PC-3 (cell line): Measurements from ENCODE around the gene KCNJ6. TPM values are rescaled to one million over a fixed set of nuclear protein-coding genes. Genes with fewer than 3 reads are reported as not detected.

Source experiments
- ATAC-seq: fragments of 200-7000 bp; cut with Tn5 transposase; 2 replicates; pipeline ENCODE4 v1.9.1; 2020; ENCODE audit warnings: mild to moderate bottlenecking, moderate library complexity
- BruUV-seq: library from RNA; stranded (reverse); fragments of 400-500 nt; replicated peaks from 2 replicates; lab custom pipeline; 2021; lab: Mats Ljungman, UMichigan
- CTCF ChIA-PET: fragments of 300-600 bp; sonication (Branson Sonifier 250); formaldehyde crosslinking; loops from one replicate; lab custom pipeline; 2022; ENCODE audit warnings: antibody characterized with exemption; lab: Charles Lee
- POLR2A ChIA-PET: fragments of 300-600 bp; sonication (Branson Sonifier 250); formaldehyde crosslinking; loops from one replicate; lab custom pipeline; 2022; ENCODE audit warnings: antibody characterized with exemption; ENCODE audit not compliant: unreplicated experiment; lab: Charles Lee
- DNase-seq: peaks from one replicate; pipeline ENCODE4 v3.0.0-alpha.2; 2015
- H2AFZ ChIP-seq: fragments of 300-600 bp; sonication (generic); 2 replicates; pipeline ENCODE4 v1.6.0; 2016; ENCODE audit warnings: antibody characterized with exemption, low read length
- H3F3A ChIP-seq: fragments of 300-600 bp; sonication (generic); one replicate; pipeline ENCODE4 v1.6.0; 2017; ENCODE audit warnings: antibody characterized with exemption, low read length, control low read depth, mild to moderate bottlenecking; ENCODE audit not compliant: unreplicated experiment
- H3K27ac ChIP-seq: fragments of 300-600 bp; sonication (generic); 2 replicates; pipeline ENCODE4 v1.5.1; 2016; ENCODE audit warnings: mild to moderate bottlenecking, low read length
- H3K27me3 ChIP-seq: fragments of 300-600 bp; sonication (generic); 2 replicates; pipeline ENCODE4 v1.6.1; 2016; ENCODE audit warnings: low read length, mixed read lengths
- H3K36me3 ChIP-seq: fragments of 300-600 bp; sonication (generic); 2 replicates; pipeline ENCODE4 v1.6.1; 2016; ENCODE audit warnings: low read depth, mixed run types, low read length, mixed read lengths
- H3K4me1 ChIP-seq: fragments of 300-600 bp; sonication (generic); 2 replicates; pipeline ENCODE4 v1.5.1; 2016; ENCODE audit warnings: low read length; ENCODE audit not compliant: insufficient read depth
- H3K4me2 ChIP-seq: fragments of 300-600 bp; sonication (generic); 2 replicates; pipeline ENCODE4 v1.6.0; 2016; ENCODE audit warnings: low read length
- H3K4me3 ChIP-seq: fragments of 300-600 bp; sonication (generic); 2 replicates; pipeline ENCODE4 v1.5.1; 2016; ENCODE audit warnings: mild to moderate bottlenecking, low read length, mixed read lengths
- H3K79me2 ChIP-seq: fragments of 300-600 bp; sonication (generic); 2 replicates; pipeline ENCODE4 v1.6.1; 2017; ENCODE audit warnings: low read length, mixed read lengths
- H3K9ac ChIP-seq: fragments of 300-600 bp; sonication (generic); 2 replicates; pipeline ENCODE4 v1.6.0; 2016; ENCODE audit warnings: mild to moderate bottlenecking, low read length
- H3K9me2 ChIP-seq: fragments of 300-600 bp; sonication (generic); replicated peaks from 2 replicates; pipeline ENCODE4 v1.6.1; 2016; ENCODE audit warnings: mixed run types, low read length, mixed read lengths
- H3K9me3 ChIP-seq: fragments of 300-600 bp; sonication (generic); 2 replicates; pipeline ENCODE4 v1.6.1; 2016; ENCODE audit warnings: low read length, mixed read lengths
- H4K20me1 ChIP-seq: fragments of 300-600 bp; sonication (generic); 2 replicates; pipeline ENCODE4 v1.6.1; 2016; ENCODE audit warnings: low read length, mixed read lengths
- CTCF ChIP-seq: fragments of 300-600 bp; sonication (generic); conservative IDR thresholded peaks from 2 replicates; pipeline ENCODE4 v1.5.1; 2017; ENCODE audit warnings: antibody characterized with exemption, low read depth, mild to moderate bottlenecking, low read length
- EZH2 ChIP-seq: fragments of 300-600 bp; sonication (generic); IDR thresholded peaks from one replicate; pipeline ENCODE4 v1.6.1; 2017; ENCODE audit warnings: antibody characterized with exemption, mild to moderate bottlenecking, low read length; ENCODE audit not compliant: unreplicated experiment
- EZH2phosphoT487 ChIP-seq: fragments of 300-600 bp; sonication (generic); IDR thresholded peaks from 2 replicates; pipeline ENCODE4 v1.6.1; 2018; ENCODE audit warnings: mild to moderate bottlenecking, antibody characterized with exemption, low read length, borderline replicate concordance
- intact Hi-C: fragments of 100-400 bp; cut with micrococcal nuclease; formaldehyde crosslinking; loops from 2 replicates; pipeline ENCODE4 v1.9.0; 2023
- total RNA-seq: library from RNA; depleted of rRNA; stranded (reverse); fragments of >200 nt; gene quantifications from 2 replicates; pipeline ENCODE4 v1.2.3, GENCODE V29; 2014

Gene KCNJ6
- total RNA-seq, 1 experiment from 2014 or later: not detected

- H3K9me2 ChIP-seq: no peaks in the 10 kb centered on the region
- ChIA-PET CTCF (no interaction called here), POLR2A (no interaction called here)
- no TSS peak for BruUV-seq
- H3K27ac ChIP-seq: no peak overlapping the region
- TF ChIP-seq EZH2phosphoT487 (no peak), CTCF (no peak), EZH2 (no peak)
- H3K4me2 ChIP-seq: no peak overlapping the region
- no peak overlapping the region for H3K4me3 ChIP-seq
- no peaks in the 10 kb centered on the region for H3K36me3 ChIP-seq
- no peaks in the 10 kb centered on the region for H3K4me1 ChIP-seq
- ATAC-seq (no peak), DNase-seq (no peak)
- intact Hi-C loops: no loop called here
- H2AFZ ChIP-seq: no peak overlapping the region
- peaks cover 5% of the 10 kb centered on the region for H3K27me3 ChIP-seq
- H3F3A ChIP-seq: no peaks in the 10 kb centered on the region
- H3K9ac ChIP-seq: no peak overlapping the region
- H3K79me2 ChIP-seq: no peaks in the 10 kb centered on the region
- no peaks in the 10 kb centered on the region for H4K20me1 ChIP-seq
- no peaks in the 10 kb centered on the region for H3K9me3 ChIP-seq
These were observed 321.7 kb downstream of the KCNJ6 start for GRCh38 chr21:37594472-37594951.

GRCh38 chr21:37593740-37594471 lies 322.4 kb downstream of the KCNJ6 start:
- Histone ChIP-seq H3K36me3 (no peaks in the 10 kb centered on the region), H3K4me3 (no peak overlapping the region), H3K4me2 (no peak overlapping the region), H3K79me2 (no peaks in the 10 kb centered on the region), H3K9me2 (no peaks in the 10 kb centered on the region), H3K27me3 (no peaks in the 10 kb centered on the region; the same call in none of the 2 replicates), H3K9me3 (no peaks in the 10 kb centered on the region), H3F3A (no peaks in the 10 kb centered on the region), H3K9ac (no peak overlapping the region), H2AFZ (no peak overlapping the region), H3K27ac (no peak overlapping the region), H3K4me1 (no peaks in the 10 kb centered on the region), H4K20me1 (no peaks in the 10 kb centered on the region)
- ChIA-PET POLR2A (no interaction called here), CTCF (no interaction called here)
- ATAC-seq (no peak), DNase-seq (no peak)
- BruUV-seq: no TSS peak
- TF ChIP-seq EZH2 (no peak), EZH2phosphoT487 (no peak), CTCF (no peak)
- intact Hi-C loops: no loop called here

GRCh38 chr21:37593015-37593414 lies 323.2 kb downstream of the KCNJ6 start:
- BruUV-seq: no TSS peak
- Histone ChIP-seq H3K4me1 (no peaks in the 10 kb centered on the region), H3K27me3 (no peaks in the 10 kb centered on the region; the same call in none of the 2 replicates), H3K9ac (no peak overlapping the region), H4K20me1 (no peaks in the 10 kb centered on the region), H3K9me3 (no peaks in the 10 kb centered on the region), H3K9me2 (no peaks in the 10 kb centered on the region), H3K36me3 (no peaks in the 10 kb centered on the region), H2AFZ (no peak overlapping the region), H3K27ac (no peak overlapping the region), H3K4me2 (no peak overlapping the region), H3K4me3 (no peak overlapping the region), H3K79me2 (no peaks in the 10 kb centered on the region), H3F3A (no peaks in the 10 kb centered on the region)
- TF ChIP-seq CTCF: no peak
- TF ChIP-seq EZH2: no peak
- no peak for TF ChIP-seq EZH2phosphoT487
- DNase-seq: no peak
- POLR2A ChIA-PET: no interaction called here
- CTCF ChIA-PET: no interaction called here
- intact Hi-C loops: no loop called here
- ATAC-seq: no peak
